ENCODE results near the gene EML3. TPM values are rescaled to one million over a fixed set of nuclear protein-coding genes. Genes with fewer than 3 reads are reported as not detected.

The EML3 gene
- total and polyA plus RNA-seq, 2 of the 13 experiments (the other 11 are each of a cell fraction or from before 2014, with no cell fraction given): 10.6 to 12.3 TPM

- H3K27ac ChIP-seq (ENCODE audit: extremely low read length, insufficient read depth, low read length): no peak overlapping the region
- POLR2A ChIA-PET: interaction anchor here (0.7 to 1.6 kb wide), 5 partner anchors 12 to 60 kb away, joined by 3 to 5 read pairs (median 3); partner anchors contain the start of genes AHNAK, EEF1G and TUT1
- H4K20me1 ChIP-seq (ENCODE audit: insufficient read depth, low read length): peaks cover 13% of the 10 kb centered on the region; the same call in 1 of the 2 replicates
- H3K36me3 ChIP-seq (replicated peaks in 1 of 2; ENCODE audit: control insufficient read depth in 1 of 2, insufficient read depth in 2 of 2, low read length in 2 of 2): peaks cover 10 to 51% of the 10 kb centered on the region in 2 experiments
- H3K27me3 ChIP-seq (ENCODE audit: control insufficient read depth in 1 of 2, insufficient read depth in 2 of 2, low read length in 2 of 2): no peaks in the 10 kb centered on the region
- in situ Hi-C loops (cut with HindIII; ENCODE audit: extremely low pct_ligation_motif_present, low pct_unique_long_range_greater_than_20kb): loop anchor here (5.0 kb wide), 1 partner anchor 161 kb away; no protein-coding TSS in a partner anchor
- H3K9ac ChIP-seq (ENCODE audit: insufficient read depth, low read depth, low read length): no peak overlapping the region
- H2AFZ ChIP-seq (ENCODE audit: low read length): no peak overlapping the region
- WGBS (ENCODE audit: low lambda C conversion rate): 98% methylated on average over 9 of the region's 9 CpGs
- peaks cover 70% of the 10 kb centered on the region for H3K4me1 ChIP-seq (ENCODE audit: insufficient read depth, low read length)
- peaks cover 3% of the 10 kb centered on the region for H3K79me2 ChIP-seq (ENCODE audit: insufficient read depth, low read length)
- H3K4me3 ChIP-seq (replicated peaks in 1 of 3; ENCODE audit: insufficient read depth in 1 of 3, low read depth in 2 of 3, low read length in 3 of 3): no peak overlapping the region
- CTCF ChIA-PET (ENCODE audit: low intra/inter-chr PET ratio, low total read pairs): interaction anchor here (2.4 kb wide), 1 partner anchor 16 kb away, joined by 10 read pairs; no protein-coding TSS in a partner anchor
- H3K4me2 ChIP-seq (ENCODE audit: low read depth, low read length): no peak overlapping the region
- no peak for FAIRE-seq
- no peak for DNase-seq (ENCODE audit: low spot score)
- no TSS peak for BruUV-seq (replicated peaks)
- TF ChIP-seq POLR2A (IDR thresholded peaks at IDR 0.05; ENCODE audit: insufficient read depth in 1 of 2, low read depth in 2 of 2, low read length in 2 of 2): peak in 1 of 2 experiments; percentile 23; a peak in 1 of 4 replicates
- no peak for TF ChIP-seq RBAK (CRISPR knock-in tag; IDR thresholded peaks at IDR 0.05)
- peak; percentile 25 for TF ChIP-seq RBM22 (optimal IDR thresholded peaks at IDR 0.05; ENCODE audit: low read length)
- no peak for TF ChIP-seq LBX2 (CRISPR knock-in tag; IDR thresholded peaks at IDR 0.05; ENCODE audit: borderline replicate concordance)
- TF ChIP-seq ZNF12 (CRISPR knock-in tag; IDR thresholded peaks at IDR 0.05): no peak
- TF ChIP-seq LCORL (IDR thresholded peaks at IDR 0.05): no peak
- TF ChIP-seq LCORL (CRISPR knock-in tag; IDR thresholded peaks at IDR 0.05): no peak
- intact Hi-C loops (cut with micrococcal nuclease; ENCODE audit: unreplicated experiment): no loop called here
- no peaks in the 10 kb centered on the region for H3K9me3 ChIP-seq (ENCODE audit: low read length)
- no peak for ATAC-seq
These were observed 53.9 kb downstream of the EML3 start for GRCh38 chr11:62558669-62559068.

GRCh38 chr11:62556875-62557631, 55.5 kb downstream of the EML3 start:
- BruUV-seq (replicated peaks): no TSS peak
- peaks cover 79% of the 10 kb centered on the region for H3K4me1 ChIP-seq (ENCODE audit: insufficient read depth, low read length)
- in situ Hi-C loops (cut with HindIII; ENCODE audit: extremely low pct_ligation_motif_present, low pct_unique_long_range_greater_than_20kb): loop anchor here (5.0 kb wide), 1 partner anchor 160 kb away; no protein-coding TSS in a partner anchor
- DNase-seq (ENCODE audit: low spot score) (no peak), FAIRE-seq (no peak), ATAC-seq (no peak)
- H3K9ac ChIP-seq (ENCODE audit: insufficient read depth, low read depth, low read length): no peak overlapping the region
- H3K4me2 ChIP-seq (ENCODE audit: low read depth, low read length): no peak overlapping the region
- CTCF ChIA-PET (ENCODE audit: low intra/inter-chr PET ratio, low total read pairs): no interaction called here
- H3K27ac ChIP-seq (ENCODE audit: extremely low read length, insufficient read depth, low read length): peak overlapping the region; percentile 44
- POLR2A ChIA-PET: interaction anchor here (1.0 to 2.7 kb wide), 5 partner anchors 9 to 156 kb away, joined by 3 to 18 read pairs (median 4); partner anchors contain the start of genes AHNAK, EEF1G and TUT1
- intact Hi-C loops (cut with micrococcal nuclease; ENCODE audit: unreplicated experiment): no loop called here
- peaks cover 10 to 35% of the 10 kb centered on the region in 2 experiments for H3K36me3 ChIP-seq (replicated peaks in 1 of 2; ENCODE audit: control insufficient read depth in 1 of 2, insufficient read depth in 2 of 2, low read length in 2 of 2)
- H3K9me3 ChIP-seq (ENCODE audit: low read length): no peaks in the 10 kb centered on the region
- no peak overlapping the region for H2AFZ ChIP-seq (ENCODE audit: low read length)
- WGBS (ENCODE audit: low lambda C conversion rate): 68% methylated on average over 2 of the region's 3 CpGs
- no peaks in the 10 kb centered on the region for H3K27me3 ChIP-seq (ENCODE audit: control insufficient read depth in 1 of 2, insufficient read depth in 2 of 2, low read length in 2 of 2)
- H3K4me3 ChIP-seq (replicated peaks in 1 of 3; ENCODE audit: insufficient read depth in 1 of 3, low read depth in 2 of 3, low read length in 3 of 3): no peak overlapping the region
- H4K20me1 ChIP-seq (ENCODE audit: insufficient read depth, low read length): peaks cover 8% of the 10 kb centered on the region; the same call in 1 of the 2 replicates
- peaks cover 2% of the 10 kb centered on the region for H3K79me2 ChIP-seq (ENCODE audit: insufficient read depth, low read length)
- TF ChIP-seq ZNF468 (CRISPR knock-in tag; IDR thresholded peaks at IDR 0.05) (no peak), ZNF776 (CRISPR knock-in tag; IDR thresholded peaks at IDR 0.05) (no peak), CBX2 (IDR thresholded peaks at IDR 0.05; ENCODE audit: low read depth, low read length) (no peak), CBX2 (CRISPR knock-in tag; IDR thresholded peaks at IDR 0.05; ENCODE audit: low read depth) (no peak), RBM22 (optimal IDR thresholded peaks at IDR 0.05; ENCODE audit: low read length) (peak; percentile 62), ZNF281 (CRISPR knock-in tag; IDR thresholded peaks at IDR 0.05; ENCODE audit: borderline replicate concordance) (no peak), ZNF501 (CRISPR knock-in tag; IDR thresholded peaks at IDR 0.05) (no peak), IKZF1 (IDR thresholded peaks at IDR 0.05) (no peak), ATF7 (IDR thresholded peaks at IDR 0.05) (no peak), ATF7 (CRISPR knock-in tag; IDR thresholded peaks at IDR 0.05) (0 out of 2 replicates have a peak, but pooled peaks have one; percentile 3)

Data from HepG2 (cell line).